ENCODE data around the gene RBFOX1.

RBFOX1 gene

GRCh38 chr16:7579454-7579853 is 246.8 kb downstream of the RBFOX1 start:
- WGBS (ENCODE audit: insufficient coverage, insufficient read length), result no CpG with 5 or more reads among the region's 8 CpGs
- H3K27ac ChIP-seq (ENCODE audit: low read length), result no peak overlapping the region
- no peak for DNase-seq (ENCODE audit: low read depth, low spot score)

GRCh38 chr16:7581175-7581574 is 248.5 kb downstream of the RBFOX1 start:
- no CpG with 5 or more reads among the region's 6 CpGs for WGBS (ENCODE audit: insufficient coverage, insufficient read length)
- Histone ChIP-seq H3K36me3 (ENCODE audit: control insufficient read depth, insufficient read depth, low read length) (no peaks in the 10 kb centered on the region), H3K4me1 (ENCODE audit: control insufficient read depth, insufficient read depth, low read length) (no peaks in the 10 kb centered on the region), H3K4me3 (ENCODE audit: low read length) (no peak overlapping the region), H3K9me3 (ENCODE audit: control insufficient read depth, insufficient read depth, low read length) (no peaks in the 10 kb centered on the region), H3K27ac (ENCODE audit: low read length) (no peak overlapping the region), H3K27me3 (ENCODE audit: control insufficient read depth, insufficient read depth, low read length) (no peaks in the 10 kb centered on the region)
- DNase-seq (ENCODE audit: low read depth, low spot score), result no peak

More at GRCh38 chr16:7579454-7579853, 246.8 kb downstream of the RBFOX1 start:
- no peaks in the 10 kb centered on the region for H3K9me3 ChIP-seq (ENCODE audit: control insufficient read depth, insufficient read depth, low read length)
- no peak overlapping the region for H3K4me3 ChIP-seq (ENCODE audit: low read length)
- H3K27me3 ChIP-seq (ENCODE audit: control insufficient read depth, insufficient read depth, low read length), result no peaks in the 10 kb centered on the region
- no peaks in the 10 kb centered on the region for H3K4me1 ChIP-seq (ENCODE audit: control insufficient read depth, insufficient read depth, low read length)
- H3K36me3 ChIP-seq (ENCODE audit: control insufficient read depth, insufficient read depth, low read length), result no peaks in the 10 kb centered on the region

- Histone ChIP-seq H3K9me3 (ENCODE audit: control insufficient read depth, insufficient read depth, low read length) (no peaks in the 10 kb centered on the region), H3K27ac (ENCODE audit: low read length) (no peak overlapping the region), H3K4me1 (ENCODE audit: control insufficient read depth, insufficient read depth, low read length) (no peaks in the 10 kb centered on the region), H3K27me3 (ENCODE audit: control insufficient read depth, insufficient read depth, low read length) (no peaks in the 10 kb centered on the region), H3K4me3 (ENCODE audit: low read length) (no peak overlapping the region), H3K36me3 (ENCODE audit: control insufficient read depth, insufficient read depth, low read length) (no peaks in the 10 kb centered on the region)
- no peak for DNase-seq (ENCODE audit: low read depth, low spot score)
- WGBS (ENCODE audit: insufficient coverage, insufficient read length), result no CpG with 5 or more reads among the region's 4 CpGs
Measured at GRCh38 chr16:7583396-7583795, 250.8 kb downstream of the RBFOX1 start.

GRCh38 chr16:7584561-7584960 is 251.9 kb downstream of the RBFOX1 start:
- WGBS (ENCODE audit: insufficient coverage, insufficient read length), result no CpG with 5 or more reads among the region's 6 CpGs
- no peak for DNase-seq (ENCODE audit: low read depth, low spot score)

GRCh38 chr16:7585705-7586104 is 253.1 kb downstream of the RBFOX1 start:
- no peak overlapping the region for H3K27ac ChIP-seq (ENCODE audit: low read length)
- DNase-seq (ENCODE audit: low read depth, low spot score), result no peak
- no peaks in the 10 kb centered on the region for H3K4me1 ChIP-seq (ENCODE audit: control insufficient read depth, insufficient read depth, low read length)
- no peaks in the 10 kb centered on the region for H3K36me3 ChIP-seq (ENCODE audit: control insufficient read depth, insufficient read depth, low read length)
- H3K4me3 ChIP-seq (ENCODE audit: low read length), result no peak overlapping the region
- no peaks in the 10 kb centered on the region for H3K9me3 ChIP-seq (ENCODE audit: control insufficient read depth, insufficient read depth, low read length)
- no CpG with 5 or more reads among the region's 4 CpGs for WGBS (ENCODE audit: insufficient coverage, insufficient read length)
- no peaks in the 10 kb centered on the region for H3K27me3 ChIP-seq (ENCODE audit: control insufficient read depth, insufficient read depth, low read length)

More at GRCh38 chr16:7584561-7584960, 251.9 kb downstream of the RBFOX1 start:
- Histone ChIP-seq H3K9me3 (ENCODE audit: control insufficient read depth, insufficient read depth, low read length) (no peaks in the 10 kb centered on the region), H3K36me3 (ENCODE audit: control insufficient read depth, insufficient read depth, low read length) (no peaks in the 10 kb centered on the region), H3K27ac (ENCODE audit: low read length) (no peak overlapping the region), H3K4me3 (ENCODE audit: low read length) (no peak overlapping the region), H3K27me3 (ENCODE audit: control insufficient read depth, insufficient read depth, low read length) (no peaks in the 10 kb centered on the region), H3K4me1 (ENCODE audit: control insufficient read depth, insufficient read depth, low read length) (no peaks in the 10 kb centered on the region)

GRCh38 chr16:7590934-7591333 is 258.3 kb downstream of the RBFOX1 start:
- no CpG with 5 or more reads among the region's 4 CpGs for WGBS (ENCODE audit: insufficient coverage, insufficient read length)
- no peaks in the 10 kb centered on the region for H3K4me1 ChIP-seq (ENCODE audit: control insufficient read depth, insufficient read depth, low read length)

GRCh38 chr16:7596308-7596707 is 263.7 kb downstream of the RBFOX1 start:
- no CpG with 5 or more reads among the region's 11 CpGs for WGBS (ENCODE audit: insufficient coverage, insufficient read length)
- H3K36me3 ChIP-seq (ENCODE audit: control insufficient read depth, insufficient read depth, low read length), result no peaks in the 10 kb centered on the region
- no peak for DNase-seq (ENCODE audit: low read depth, low spot score)
- no peaks in the 10 kb centered on the region for H3K4me1 ChIP-seq (ENCODE audit: control insufficient read depth, insufficient read depth, low read length)
- H3K27me3 ChIP-seq (ENCODE audit: control insufficient read depth, insufficient read depth, low read length), result no peaks in the 10 kb centered on the region
- H3K9me3 ChIP-seq (ENCODE audit: control insufficient read depth, insufficient read depth, low read length), result no peaks in the 10 kb centered on the region; the same call in 1 of the 2 replicates
- no peak overlapping the region for H3K4me3 ChIP-seq (ENCODE audit: low read length)
- H3K27ac ChIP-seq (ENCODE audit: low read length), result no peak overlapping the region

More at GRCh38 chr16:7590934-7591333, 258.3 kb downstream of the RBFOX1 start:
- DNase-seq (ENCODE audit: low read depth, low spot score), result no peak
- no peaks in the 10 kb centered on the region for H3K27me3 ChIP-seq (ENCODE audit: control insufficient read depth, insufficient read depth, low read length)
- no peaks in the 10 kb centered on the region for H3K36me3 ChIP-seq (ENCODE audit: control insufficient read depth, insufficient read depth, low read length)
- no peak overlapping the region for H3K27ac ChIP-seq (ENCODE audit: low read length)
- H3K9me3 ChIP-seq (ENCODE audit: control insufficient read depth, insufficient read depth, low read length), result no peaks in the 10 kb centered on the region
- no peak overlapping the region for H3K4me3 ChIP-seq (ENCODE audit: low read length)

- Histone ChIP-seq H3K27me3 (ENCODE audit: control insufficient read depth, insufficient read depth, low read length) (no peaks in the 10 kb centered on the region), H3K27ac (ENCODE audit: low read length) (no peak overlapping the region), H3K9me3 (ENCODE audit: control insufficient read depth, insufficient read depth, low read length) (no peaks in the 10 kb centered on the region; the same call in 1 of the 2 replicates), H3K4me1 (ENCODE audit: control insufficient read depth, insufficient read depth, low read length) (no peaks in the 10 kb centered on the region), H3K4me3 (ENCODE audit: low read length) (no peak overlapping the region), H3K36me3 (ENCODE audit: control insufficient read depth, insufficient read depth, low read length) (no peaks in the 10 kb centered on the region)
- DNase-seq (ENCODE audit: low read depth, low spot score), result no peak
- no CpG with 5 or more reads among the region's 3 CpGs for WGBS (ENCODE audit: insufficient coverage, insufficient read length)
Measured at GRCh38 chr16:7597677-7598076, 265.0 kb downstream of the RBFOX1 start.

GRCh38 chr16:7601100-7601499 is 268.5 kb downstream of the RBFOX1 start:
- Histone ChIP-seq H3K27ac (ENCODE audit: low read length) (no peak overlapping the region), H3K4me3 (ENCODE audit: low read length) (no peak overlapping the region), H3K9me3 (ENCODE audit: control insufficient read depth, insufficient read depth, low read length) (no peaks in the 10 kb centered on the region; the same call in 1 of the 2 replicates), H3K36me3 (ENCODE audit: control insufficient read depth, insufficient read depth, low read length) (no peaks in the 10 kb centered on the region), H3K4me1 (ENCODE audit: control insufficient read depth, insufficient read depth, low read length) (no peaks in the 10 kb centered on the region), H3K27me3 (ENCODE audit: control insufficient read depth, insufficient read depth, low read length) (no peaks in the 10 kb centered on the region)
- DNase-seq (ENCODE audit: low read depth, low spot score), result no peak
- WGBS (ENCODE audit: insufficient coverage, insufficient read length), result no CpG with 5 or more reads among the region's 3 CpGs

GRCh38 chr16:7602291-7602950 is 269.8 kb downstream of the RBFOX1 start:
- H3K27ac ChIP-seq (ENCODE audit: low read length), result no peak overlapping the region
- no peak for DNase-seq (ENCODE audit: low read depth, low spot score)
- H3K4me3 ChIP-seq (ENCODE audit: low read length), result no peak overlapping the region
- no peaks in the 10 kb centered on the region for H3K4me1 ChIP-seq (ENCODE audit: control insufficient read depth, insufficient read depth, low read length)
- H3K9me3 ChIP-seq (ENCODE audit: control insufficient read depth, insufficient read depth, low read length), result no peaks in the 10 kb centered on the region; the same call in 1 of the 2 replicates
- H3K27me3 ChIP-seq (ENCODE audit: control insufficient read depth, insufficient read depth, low read length), result no peaks in the 10 kb centered on the region
- H3K36me3 ChIP-seq (ENCODE audit: control insufficient read depth, insufficient read depth, low read length), result no peaks in the 10 kb centered on the region
- WGBS (ENCODE audit: insufficient coverage, insufficient read length), result no CpG with 5 or more reads among the region's 7 CpGs

GRCh38 chr16:7605812-7606211 is 273.2 kb downstream of the RBFOX1 start:
- no CpG with 5 or more reads among the region's 6 CpGs for WGBS (ENCODE audit: insufficient coverage, insufficient read length)
- Histone ChIP-seq H3K27ac (ENCODE audit: low read length) (no peak overlapping the region), H3K27me3 (ENCODE audit: control insufficient read depth, insufficient read depth, low read length) (no peaks in the 10 kb centered on the region), H3K4me3 (ENCODE audit: low read length) (no peak overlapping the region), H3K36me3 (ENCODE audit: control insufficient read depth, insufficient read depth, low read length) (no peaks in the 10 kb centered on the region), H3K9me3 (ENCODE audit: control insufficient read depth, insufficient read depth, low read length) (no peaks in the 10 kb centered on the region; the same call in 1 of the 2 replicates), H3K4me1 (ENCODE audit: control insufficient read depth, insufficient read depth, low read length) (no peaks in the 10 kb centered on the region)
- no peak for DNase-seq (ENCODE audit: low read depth, low spot score)

Measured in iPS DF 6.9 (cell line).